Measurements from ENCODE around the gene ZCCHC3.

DNA sequence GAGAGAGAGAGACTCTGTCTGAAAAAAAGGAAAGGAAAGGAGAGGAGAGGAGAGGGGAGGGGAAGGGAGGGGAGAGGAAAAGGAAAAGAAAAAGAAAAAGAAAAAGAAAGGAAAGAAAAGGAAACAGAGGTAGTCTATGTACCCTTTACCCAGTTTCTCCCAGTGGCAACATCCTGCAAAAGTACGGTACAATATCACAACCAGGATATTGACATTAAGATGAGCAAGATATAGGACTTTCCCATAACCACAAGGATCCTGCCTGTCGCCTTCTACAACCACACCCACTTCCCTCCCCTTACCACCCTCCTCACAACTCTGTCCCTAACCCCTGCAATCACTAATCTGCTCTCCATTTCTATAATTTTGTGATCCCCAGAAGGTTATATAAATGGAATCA lies 10.9 kb upstream of the ZCCHC3 start:
- no peak for TF ChIP-seq POLR2AphosphoS5 (IDR thresholded peaks at IDR 0.05; ENCODE audit: low read depth)
- TF ChIP-seq, protein P1, sequence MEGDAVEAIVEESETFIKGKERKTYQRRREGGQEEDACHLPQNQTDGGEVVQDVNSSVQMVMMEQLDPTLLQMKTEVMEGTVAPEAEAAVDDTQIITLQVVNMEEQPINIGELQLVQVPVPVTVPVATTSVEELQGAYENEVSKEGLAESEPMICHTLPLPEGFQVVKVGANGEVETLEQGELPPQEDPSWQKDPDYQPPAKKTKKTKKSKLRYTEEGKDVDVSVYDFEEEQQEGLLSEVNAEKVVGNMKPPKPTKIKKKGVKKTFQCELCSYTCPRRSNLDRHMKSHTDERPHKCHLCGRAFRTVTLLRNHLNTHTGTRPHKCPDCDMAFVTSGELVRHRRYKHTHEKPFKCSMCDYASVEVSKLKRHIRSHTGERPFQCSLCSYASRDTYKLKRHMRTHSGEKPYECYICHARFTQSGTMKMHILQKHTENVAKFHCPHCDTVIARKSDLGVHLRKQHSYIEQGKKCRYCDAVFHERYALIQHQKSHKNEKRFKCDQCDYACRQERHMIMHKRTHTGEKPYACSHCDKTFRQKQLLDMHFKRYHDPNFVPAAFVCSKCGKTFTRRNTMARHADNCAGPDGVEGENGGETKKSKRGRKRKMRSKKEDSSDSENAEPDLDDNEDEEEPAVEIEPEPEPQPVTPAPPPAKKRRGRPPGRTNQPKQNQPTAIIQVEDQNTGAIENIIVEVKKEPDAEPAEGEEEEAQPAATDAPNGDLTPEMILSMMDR (conservative IDR thresholded peaks at IDR 0.05; ENCODE audit: low read depth in 2 of 2): no peak
- TF ChIP-seq REST (IDR thresholded peaks at IDR 0.05; ENCODE audit: unreplicated experiment): no peak

All from GM23338 (cell line).